Astrocyte of the cerebellum (primary cell): ENCODE data around the gene DDX51.

Source experiments
- DNase-seq: peaks from one replicate; pipeline ENCODE4 v3.0.0-alpha.2; 2011; ENCODE audit warnings: low read depth
- H3K4me3 ChIP-seq: 2 replicates; pipeline ENCODE4 v1.5.1; 2011; ENCODE audit warnings: mild to moderate bottlenecking, low read depth, low read length, moderate library complexity
- CTCF ChIP-seq: IDR thresholded peaks from 2 replicates; pipeline ENCODE4 v1.5.1; 2012; ENCODE audit warnings: low read length, low read depth, moderate library complexity, mild to moderate bottlenecking; ENCODE audit errors: missing control alignments
- in situ Hi-C: cut with HindIII; loops from 2 replicates; pipeline ENCODE4 v1.10.0; 2017; ENCODE audit warnings: low sequenced_read_pairs

DDX51 gene

GRCh38 chr12:132114667-132115066, 29.5 kb downstream of the DDX51 start:
- TF ChIP-seq CTCF: no peak
- no peak for DNase-seq
- no peak overlapping the region for H3K4me3 ChIP-seq
- in situ Hi-C loops: no loop called here

- no peak for DNase-seq
- no peak for TF ChIP-seq CTCF
- in situ Hi-C loops: no loop called here
- H3K4me3 ChIP-seq: no peak overlapping the region
Observed at GRCh38 chr12:132111654-132112304, 32.3 kb downstream of the DDX51 start.

GRCh38 chr12:132110677-132111076, 33.4 kb downstream of the DDX51 start:
- DNase-seq: no peak
- no peak overlapping the region for H3K4me3 ChIP-seq
- no peak for TF ChIP-seq CTCF
- in situ Hi-C loops: no loop called here

GRCh38 chr12:132109741-132110140, 34.4 kb downstream of the DDX51 start:
- in situ Hi-C loops: no loop called here

GRCh38 chr12:132108211-132108832, 35.8 kb downstream of the DDX51 start:
- TF ChIP-seq CTCF: no peak
- H3K4me3 ChIP-seq: no peak overlapping the region
- DNase-seq: no peak
- in situ Hi-C loops: no loop called here

More at GRCh38 chr12:132109741-132110140, 34.4 kb downstream of the DDX51 start:
- TF ChIP-seq CTCF: no peak
- no peak for DNase-seq
- H3K4me3 ChIP-seq: no peak overlapping the region

GRCh38 chr12:132106921-132107320, 37.2 kb downstream of the DDX51 start:
- in situ Hi-C loops: no loop called here
- TF ChIP-seq CTCF: no peak
- H3K4me3 ChIP-seq: no peak overlapping the region
- no peak for DNase-seq
